Measurements from ENCODE around the gene HIP1.
"Not testable (repeated sequence)": the region's sequence is repeated elsewhere in the genome, so short reads cannot be mapped to it uniquely, and the experiment has no call there.

The HIP1 gene

DNA sequence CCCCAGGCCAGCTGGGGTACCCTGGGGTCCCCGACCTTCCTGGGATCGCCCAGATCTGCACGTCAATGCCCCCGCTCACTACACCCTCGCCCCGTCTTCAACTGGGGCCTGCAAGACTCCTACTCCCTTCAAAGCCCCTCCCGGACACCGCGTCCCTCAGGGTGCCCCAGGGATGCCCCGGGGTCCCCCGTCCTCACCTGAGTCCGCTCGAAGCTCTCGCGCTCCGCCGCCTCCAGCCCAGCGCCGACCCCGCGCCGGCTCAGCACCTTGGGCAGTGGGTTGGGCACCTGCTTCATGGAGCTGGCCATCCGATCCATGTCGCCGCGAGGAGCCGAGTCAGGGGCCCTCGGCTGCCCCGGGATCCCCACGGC is at the start of gene HIP1:
Gene HIP1, minus strand, starts transcription at position 338 of the 371 bp plus-strand sequence. Its CDS starts 21 bp downstream, at position 317.
- DNase-seq (ENCODE audit: low read depth): no peak

GRCh38 chr7:75788154-75788847 is 49.6 kb upstream of the HIP1 start:
- DNase-seq (ENCODE audit: low read depth); H3K4me3 ChIP-seq (ENCODE audit: low read depth, low read length): not testable (repeated sequence)

More for the DNA sequence above, at the start of gene HIP1:
- H3K4me3 ChIP-seq (ENCODE audit: low read depth, low read length): peak within 1 kb of the TSS; percentile 97

DNA sequence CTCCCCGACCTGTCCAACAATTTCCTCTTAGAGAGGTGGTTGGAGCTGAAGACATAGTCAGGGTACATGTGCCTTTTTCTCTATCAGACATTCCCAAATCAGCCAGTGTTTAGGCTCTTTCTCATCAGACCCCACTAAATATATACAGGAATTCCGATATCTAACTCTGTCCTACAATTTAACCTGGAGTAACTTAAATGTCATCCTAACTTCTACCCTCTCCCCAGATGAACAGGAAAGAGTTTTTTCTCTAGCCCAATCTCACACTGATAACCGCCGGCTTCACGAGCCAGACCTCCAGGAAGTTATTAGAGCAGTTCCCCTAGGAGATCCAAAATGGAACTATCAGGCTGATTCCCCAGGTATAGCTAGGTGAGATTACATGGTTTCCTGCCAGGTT is 44.3 kb upstream of the HIP1 start:
- H3K4me3 ChIP-seq (ENCODE audit: low read depth, low read length); DNase-seq (ENCODE audit: low read depth): not testable (repeated sequence)

GRCh38 chr7:75780647-75781273 is 42.0 kb upstream of the HIP1 start:
- H3K4me3 ChIP-seq (ENCODE audit: low read depth, low read length); DNase-seq (ENCODE audit: low read depth): not testable (repeated sequence)

DNA sequence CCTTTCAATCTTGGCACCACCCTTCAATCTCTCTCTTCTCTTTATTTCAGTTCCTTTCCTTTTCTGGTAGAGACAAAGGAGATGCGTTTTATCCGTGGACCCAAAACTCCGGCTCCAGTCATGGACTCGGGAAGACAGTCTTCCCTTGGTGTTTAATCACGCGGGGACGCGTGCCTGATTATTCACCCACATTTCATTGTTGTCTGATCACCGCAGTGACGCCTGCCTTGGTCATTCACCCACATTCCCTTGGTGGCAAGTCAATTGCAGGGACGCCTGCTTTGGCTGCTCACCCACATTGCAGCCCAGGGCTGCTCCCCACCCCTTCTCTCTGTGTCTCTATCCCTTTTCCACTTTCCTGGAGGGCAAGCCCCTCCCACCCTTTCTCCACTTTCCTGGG is 40.8 kb upstream of the HIP1 start:
- not testable (repeated sequence) for H3K4me3 ChIP-seq (ENCODE audit: low read depth, low read length); DNase-seq (ENCODE audit: low read depth)

- DNase-seq (ENCODE audit: low read depth); H3K4me3 ChIP-seq (ENCODE audit: low read depth, low read length): not testable (repeated sequence)
Observed at GRCh38 chr7:75779035-75779434, 40.3 kb upstream of the HIP1 start.

DNA sequence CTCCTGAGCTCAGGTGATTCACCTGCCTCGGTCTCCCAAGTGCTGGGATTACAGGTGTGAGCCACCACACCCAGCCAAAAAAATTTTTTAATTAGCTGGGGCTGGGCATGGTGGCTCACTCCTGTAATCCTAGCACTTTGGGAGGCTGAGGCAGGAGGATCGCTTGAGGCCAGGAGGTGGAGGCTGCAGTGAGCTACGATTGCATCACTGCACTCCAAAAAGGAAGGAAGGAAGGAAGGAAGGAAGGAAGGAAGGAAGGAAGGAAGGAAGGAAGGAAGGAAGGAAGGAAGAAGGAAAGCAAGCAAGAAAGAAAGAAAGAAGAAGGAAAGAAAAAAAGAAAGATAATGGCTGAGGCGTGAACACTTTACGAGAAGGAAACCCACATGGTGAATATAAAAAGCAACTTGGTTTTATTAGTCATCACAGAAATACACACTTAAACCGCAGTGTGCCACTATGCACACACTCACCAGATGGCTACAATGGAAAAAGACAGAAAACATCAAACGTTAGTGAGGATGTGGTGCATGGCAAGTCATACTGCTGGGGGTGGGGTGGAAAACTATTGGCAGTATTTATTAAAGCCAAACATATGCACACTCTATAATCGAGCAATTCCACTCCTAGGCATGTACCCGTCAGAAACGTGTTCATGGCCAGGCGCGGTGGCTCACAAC is 37.7 kb upstream of the HIP1 start:
- no peak overlapping the region for H3K4me3 ChIP-seq (ENCODE audit: low read depth, low read length)
- peak; percentile 77 for DNase-seq (ENCODE audit: low read depth)

- not testable (repeated sequence) for DNase-seq (ENCODE audit: low read depth)
Observed at GRCh38 chr7:75773958-75774357, 35.2 kb upstream of the HIP1 start.

DNA sequence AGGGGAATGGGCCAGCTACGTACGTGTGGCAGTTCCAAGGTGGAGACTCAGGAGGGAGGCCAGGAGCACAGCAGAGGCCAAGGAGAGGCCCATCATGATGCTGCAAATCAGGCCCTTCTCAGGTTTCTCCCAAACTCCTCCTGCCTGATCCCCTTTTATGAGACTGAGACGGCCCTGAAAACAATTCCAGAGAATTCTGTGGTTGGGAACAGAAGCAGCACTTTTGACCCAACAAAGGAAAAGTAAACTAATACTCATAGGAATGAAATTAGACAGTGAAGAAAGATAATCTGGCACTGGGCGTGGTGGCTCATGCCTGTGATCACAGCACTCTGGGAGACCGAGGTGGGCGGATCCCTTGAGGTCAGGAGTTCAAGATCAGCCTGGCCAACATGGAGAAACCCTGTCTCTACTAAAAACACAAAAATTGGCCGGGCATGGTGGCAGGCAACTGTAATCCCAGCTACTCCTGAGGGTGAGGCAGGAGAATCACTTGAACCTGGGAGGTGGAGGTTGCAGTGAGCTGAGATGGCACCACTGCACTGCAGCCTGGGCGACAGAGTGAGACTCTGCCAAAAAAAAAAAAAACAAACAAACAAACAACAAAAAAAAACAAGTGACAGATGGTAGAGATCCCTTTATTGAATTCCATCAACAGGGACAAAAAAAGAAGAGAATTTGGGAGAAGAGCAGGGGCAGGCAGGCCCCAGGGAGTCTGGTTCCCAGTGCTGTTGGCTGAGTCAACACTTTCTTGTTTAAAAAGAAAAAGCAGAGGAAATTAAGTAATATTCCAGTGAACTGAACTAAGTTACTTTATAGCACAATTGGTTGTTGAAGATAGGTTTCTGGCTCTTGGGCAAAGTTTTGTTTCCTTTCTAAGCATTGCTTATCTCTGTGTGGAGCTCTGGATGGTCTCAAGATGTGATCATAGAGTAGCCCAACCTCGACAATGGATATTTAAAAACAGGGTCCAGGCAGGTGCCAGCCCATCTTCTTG is 33.6 kb upstream of the HIP1 start, which contains the start of gene CCL26:
Gene CCL26, minus strand, starts transcription at position 131 of the 997 bp plus-strand sequence. Its CDS starts 35 bp downstream, at position 96.
- no peak within 1 kb of the TSS for H3K4me3 ChIP-seq (ENCODE audit: low read depth, low read length)
- DNase-seq (ENCODE audit: low read depth): peak; percentile 70

More at GRCh38 chr7:75773958-75774357, 35.2 kb upstream of the HIP1 start:
- H3K4me3 ChIP-seq (ENCODE audit: low read depth, low read length): not testable (repeated sequence)

DNA sequence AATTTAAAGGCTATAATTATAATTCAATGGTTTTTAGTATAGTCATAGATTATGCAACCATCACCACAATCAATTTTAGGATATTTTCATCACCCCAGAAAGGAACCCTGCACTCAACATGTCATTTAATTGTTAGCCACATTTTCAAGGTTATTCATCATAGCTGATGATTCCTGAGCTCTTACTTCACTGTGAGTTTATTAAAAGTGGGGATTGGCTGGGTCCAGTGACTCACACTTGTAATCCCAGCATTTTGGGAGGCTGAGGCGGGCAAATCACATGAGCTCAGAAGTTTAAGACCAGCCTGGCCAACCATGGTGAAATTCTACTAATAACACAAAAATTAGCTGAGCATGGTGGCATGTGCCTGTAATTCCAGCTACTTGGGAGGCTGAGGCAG is 32.5 kb upstream of the HIP1 start:
- peak; percentile 20 for DNase-seq (ENCODE audit: low read depth)

DNA sequence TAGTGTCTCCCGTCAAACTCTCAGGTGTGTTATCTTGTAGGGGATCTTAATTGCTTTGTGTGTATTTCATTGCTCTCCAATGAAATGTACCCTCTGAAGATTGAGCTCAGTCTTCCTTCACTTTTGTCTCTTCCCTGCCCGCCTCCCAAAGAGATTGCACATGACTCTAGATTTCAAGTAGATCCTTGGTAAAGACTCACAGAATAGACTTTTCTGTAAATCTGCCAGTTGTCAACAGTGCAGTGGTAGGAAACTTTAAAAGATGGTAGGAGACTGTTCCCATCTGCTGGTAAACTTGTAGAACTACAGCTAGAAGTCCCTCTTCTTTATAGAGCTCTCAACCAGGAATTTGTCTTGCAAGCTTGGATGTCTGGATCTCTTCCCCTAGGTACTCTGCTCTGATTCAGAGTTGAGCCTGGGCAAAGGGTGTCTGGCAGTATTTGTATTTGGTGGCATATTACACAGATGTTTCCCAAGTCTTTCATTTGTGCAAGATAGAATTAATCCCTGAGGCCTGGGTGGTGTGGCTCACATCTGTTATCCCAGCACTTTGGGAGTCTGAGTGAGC is 23.7 kb upstream of the HIP1 start:
- DNase-seq (ENCODE audit: low read depth): peak; percentile 36
- H3K4me3 ChIP-seq (ENCODE audit: low read depth, low read length): no peak overlapping the region

More for the DNA sequence above, 32.5 kb upstream of the HIP1 start:
- no peak overlapping the region for H3K4me3 ChIP-seq (ENCODE audit: low read depth, low read length)

GRCh38 chr7:75761801-75762200 is 23.1 kb upstream of the HIP1 start:
- DNase-seq (ENCODE audit: low read depth); H3K4me3 ChIP-seq (ENCODE audit: low read depth, low read length): not testable (repeated sequence)

GRCh38 chr7:75758491-75758890 is 19.8 kb upstream of the HIP1 start:
- DNase-seq (ENCODE audit: low read depth): no peak
- no peak overlapping the region for H3K4me3 ChIP-seq (ENCODE audit: low read depth, low read length)

- no peak for DNase-seq (ENCODE audit: low read depth)
- H3K4me3 ChIP-seq (ENCODE audit: low read depth, low read length): no peak overlapping the region
Observed at GRCh38 chr7:75757860-75758259, 19.1 kb upstream of the HIP1 start.

DNA sequence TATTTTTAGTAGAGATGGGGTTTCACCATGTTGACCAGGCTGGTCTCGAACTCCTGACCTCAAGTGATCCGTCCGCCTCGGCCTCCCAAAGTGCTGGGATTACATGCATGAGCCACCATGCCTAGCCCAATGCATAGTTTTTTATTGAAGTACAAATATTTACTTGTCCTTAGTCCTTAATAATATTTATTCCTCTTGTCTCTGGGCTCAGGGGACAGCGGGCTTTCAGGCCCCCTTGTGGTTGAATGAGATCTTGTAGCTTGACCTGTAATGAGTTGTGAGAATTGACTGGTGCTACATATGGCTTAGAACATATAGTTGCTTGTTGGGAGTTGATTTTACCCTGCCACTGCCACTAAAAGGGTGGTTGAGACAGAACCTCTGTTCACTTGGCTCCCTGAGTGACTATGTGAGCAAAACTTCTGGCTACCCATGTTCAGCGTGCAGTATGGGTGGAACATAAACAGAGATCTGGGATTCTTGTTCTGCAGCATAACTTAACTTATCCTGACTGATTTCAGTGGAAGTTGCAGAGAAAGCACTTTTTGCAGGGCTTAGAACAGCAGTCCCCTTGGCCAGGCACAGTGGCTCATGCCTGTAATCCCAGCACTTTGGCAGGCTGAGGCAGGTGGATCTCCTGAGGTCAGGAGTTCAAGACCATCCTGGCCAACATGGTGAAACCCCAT is 18.4 kb upstream of the HIP1 start:
- H3K4me3 ChIP-seq (ENCODE audit: low read depth, low read length): no peak overlapping the region
- no peak for DNase-seq (ENCODE audit: low read depth)

- no peak for DNase-seq (ENCODE audit: low read depth)
- no peak overlapping the region for H3K4me3 ChIP-seq (ENCODE audit: low read depth, low read length)
Observed at GRCh38 chr7:75756206-75756990, 17.7 kb upstream of the HIP1 start.

- no peak overlapping the region for H3K4me3 ChIP-seq (ENCODE audit: low read depth, low read length)
- no peak for DNase-seq (ENCODE audit: low read depth)
Observed at GRCh38 chr7:75743455-75743859, 4.7 kb upstream of the HIP1 start.
